HG03354 (cell line): ENCODE results near the gene LIN37.
A peak's percentile ranks its signal among the peaks of the same experiment; 100 is the strongest.

Source experiments
- ATAC-seq: cut with Tn5 transposase; IDR thresholded peaks from one replicate; pipeline ENCODE4 v1.9.1; 2021; ENCODE audit warnings: mild to moderate bottlenecking; ENCODE audit not compliant: unreplicated experiment, poor library complexity, severe bottlenecking

The LIN37 gene

DNA sequence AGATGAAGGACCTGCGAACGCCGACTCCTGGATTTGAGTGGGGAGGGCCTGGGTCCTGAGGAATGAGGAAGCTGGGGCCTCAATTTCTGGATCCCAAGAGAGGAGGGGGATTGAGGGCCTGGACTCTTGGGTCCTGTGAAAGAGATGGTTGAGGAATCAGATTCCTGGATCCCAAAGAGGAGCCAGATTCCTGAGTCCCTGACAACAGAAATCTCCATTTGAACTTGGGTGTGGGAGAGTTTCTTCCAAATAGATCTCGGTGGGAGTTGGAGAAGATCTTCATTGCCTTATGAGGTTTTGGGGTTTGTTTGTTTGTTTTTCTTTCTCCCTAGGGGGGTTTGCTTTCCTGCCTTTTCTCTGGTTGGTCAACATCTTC, 2.3 kb upstream of the LIN37 start:
- ATAC-seq: no peak

- ATAC-seq: no peak
Observed at GRCh38 chr19:35746531-35746930, 1.8 kb upstream of the LIN37 start.

DNA sequence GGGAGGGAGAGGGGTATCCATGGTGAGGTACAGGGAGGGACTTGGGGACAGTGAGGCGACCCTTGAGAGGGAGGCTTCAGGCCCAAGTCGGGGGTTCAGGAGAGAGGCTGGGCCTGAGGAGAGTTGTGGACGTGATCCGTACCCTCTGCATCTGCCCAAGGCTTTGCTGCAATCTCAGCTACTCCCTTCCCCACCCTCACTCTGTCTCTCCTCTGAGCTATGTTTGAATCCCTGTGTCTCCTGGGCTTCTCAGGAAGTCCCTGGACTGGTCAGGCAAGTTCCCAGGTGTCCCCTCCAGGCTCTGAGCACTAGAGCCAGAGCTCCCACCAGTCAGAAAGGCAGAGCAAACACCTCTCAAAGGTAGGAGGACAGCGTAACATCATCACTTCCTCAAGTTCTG, 1.8 kb downstream of the LIN37 start:
- no peak for ATAC-seq

- ATAC-seq: no peak
Observed at GRCh38 chr19:35751839-35752745, 3.7 kb downstream of the LIN37 start.

DNA sequence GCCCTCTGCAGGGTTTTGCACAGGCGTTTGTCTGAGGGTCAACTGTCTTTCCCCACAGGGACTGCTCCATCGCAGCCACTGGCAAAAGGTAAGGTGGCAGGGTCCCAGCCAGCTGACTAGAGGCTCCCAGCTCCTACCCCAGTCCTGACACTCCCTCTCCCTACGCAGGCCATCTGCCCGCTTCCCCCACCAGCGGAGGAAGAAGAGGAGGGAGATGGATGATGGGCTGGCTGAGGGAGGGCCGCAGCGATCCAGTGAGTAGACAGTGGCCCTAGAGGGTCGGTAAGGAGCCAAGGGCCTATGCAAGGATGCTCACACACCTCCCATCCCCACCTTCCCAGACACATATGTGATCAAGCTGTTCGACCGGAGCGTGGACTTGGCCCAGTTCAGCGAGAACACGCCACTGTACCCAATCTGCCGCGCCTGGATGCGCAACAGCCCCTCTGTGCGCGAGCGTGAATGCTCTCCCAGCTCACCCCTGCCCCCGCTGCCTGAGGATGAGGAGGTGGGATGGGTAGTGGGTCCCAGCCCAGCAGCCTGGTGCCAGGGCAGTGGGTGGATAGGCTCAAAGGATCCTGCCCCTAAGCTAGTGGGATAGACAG, 4.5 kb downstream of the LIN37 start:
- ATAC-seq: no peak

- ATAC-seq: no peak
Observed at GRCh38 chr19:35753634-35754369, 5.4 kb downstream of the LIN37 start.

DNA sequence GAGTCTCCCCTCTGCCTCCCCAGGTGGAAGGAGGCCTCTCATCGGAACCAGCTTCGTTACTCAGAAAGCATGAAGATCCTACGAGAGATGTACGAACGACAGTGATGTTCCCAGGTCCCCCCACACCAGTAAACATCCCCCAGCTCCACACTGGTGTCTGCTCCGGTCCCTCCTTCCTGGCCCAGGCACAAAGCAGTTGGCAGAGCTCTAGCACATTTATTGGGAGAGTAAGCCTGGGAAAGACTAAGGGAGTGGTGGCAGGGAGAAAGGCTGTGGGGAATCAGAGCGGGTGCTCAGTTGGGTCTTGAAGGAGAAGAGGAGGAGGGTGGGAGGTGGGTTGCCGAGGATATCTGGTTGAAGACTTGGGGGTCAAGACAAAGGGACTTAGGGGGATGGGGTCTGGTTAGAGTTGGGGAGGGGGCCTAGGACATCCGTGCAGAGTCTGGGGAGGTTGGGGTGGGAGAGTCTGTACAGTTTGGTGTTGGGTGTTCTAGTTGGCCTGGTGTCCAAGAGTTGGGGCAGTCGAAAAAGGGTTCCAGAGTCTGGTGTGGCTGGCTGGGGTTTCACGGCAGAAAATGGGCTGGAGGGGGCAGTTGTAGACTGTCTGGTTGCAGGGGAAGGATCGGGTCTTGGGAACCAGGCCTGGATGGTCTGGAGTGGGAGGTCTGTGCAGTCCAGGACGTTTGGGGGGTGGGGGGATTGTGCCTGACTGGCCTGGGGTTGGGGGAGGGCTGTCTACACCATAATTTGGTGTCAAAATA, 6.2 kb downstream of the LIN37 start:
- no peak for ATAC-seq

DNA sequence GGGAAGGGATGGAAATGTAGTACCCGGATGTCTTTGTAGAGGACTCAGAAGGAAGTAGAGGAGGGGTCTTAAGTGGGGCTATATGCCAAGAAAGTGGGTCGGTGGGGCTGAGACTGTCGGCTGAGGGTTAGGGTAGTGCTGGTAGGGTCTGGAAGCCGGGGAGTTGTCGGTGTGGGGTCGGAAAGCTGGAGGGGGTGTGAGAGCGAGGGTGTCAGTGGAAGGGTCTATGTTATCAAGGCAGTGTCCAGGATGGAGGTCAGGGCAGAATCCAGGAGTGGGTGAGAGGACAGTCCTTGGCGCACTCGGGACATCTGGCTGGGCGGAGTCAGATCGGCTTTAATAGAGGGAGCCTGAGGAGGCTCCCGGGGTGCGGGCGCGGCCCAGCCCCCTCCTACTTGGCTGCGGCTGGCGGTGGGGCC, 6.8 kb downstream of the LIN37 start:
- ATAC-seq: no peak

GRCh38 chr19:35755550-35756376, 7.4 kb downstream of the LIN37 start:
- no peak for ATAC-seq

- no peak for ATAC-seq
Observed at GRCh38 chr19:35756377-35757230, 8.2 kb downstream of the LIN37 start, which contains the start of gene HSPB6. TSS of gene HSPB6 (minus strand) at chr19:35757029. CDS start at chr19:35757008, 21 bp downstream.

DNA sequence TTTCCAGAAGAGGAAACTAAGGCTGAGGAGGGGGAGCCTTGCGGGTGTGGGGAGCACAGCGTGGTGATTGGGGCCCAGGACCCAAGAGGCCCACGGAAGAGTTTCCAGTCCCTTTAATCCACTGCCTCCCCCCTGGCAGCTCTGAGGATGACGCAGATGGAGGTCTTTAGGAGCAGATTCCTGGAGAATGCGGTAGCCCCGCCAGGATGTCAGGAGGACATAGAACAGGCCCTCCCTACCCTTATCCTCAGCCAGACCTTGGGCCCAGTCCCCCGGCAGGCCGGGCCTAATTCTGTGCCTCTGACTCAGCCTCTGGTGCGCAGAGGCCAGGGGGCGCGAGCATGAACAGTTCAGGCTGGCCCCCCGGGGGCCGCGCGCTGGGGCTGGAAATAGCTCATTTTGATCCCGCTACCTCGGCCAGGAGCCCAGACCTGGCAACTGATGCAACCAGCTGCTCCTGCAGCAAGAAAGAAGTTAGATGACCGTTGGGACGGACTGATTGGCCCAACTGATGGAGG, 8.9 kb downstream of the LIN37 start:
- ATAC-seq: peak; percentile 5

- peak; percentile 96 for ATAC-seq
Observed at GRCh38 chr19:35757749-35758608, 9.6 kb downstream of the LIN37 start, which contains the start of gene PROSER3. TSS of gene PROSER3 (plus strand) at chr19:35758176. CDS start at chr19:35758216, 40 bp downstream.

DNA sequence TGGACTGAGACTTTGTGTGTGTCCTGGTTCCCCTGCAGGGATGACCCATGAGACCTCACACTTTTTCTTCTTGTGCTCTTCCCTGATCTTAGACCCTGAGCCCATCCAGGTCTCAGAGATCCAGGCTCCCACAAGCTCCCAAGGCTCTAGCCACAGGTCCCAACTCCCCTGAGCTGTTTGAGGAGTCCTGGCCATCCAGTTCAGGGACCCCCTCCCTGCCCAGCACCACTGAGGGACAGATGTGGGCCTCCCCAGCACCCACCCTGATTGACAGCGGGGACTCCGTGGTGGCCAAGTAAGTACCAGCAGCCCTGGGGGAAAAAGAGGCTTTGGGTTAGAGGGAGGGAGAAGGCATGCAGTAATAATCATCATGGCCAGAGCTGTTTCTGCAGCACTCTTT, 11.3 kb downstream of the LIN37 start:
- no peak for ATAC-seq

DNA sequence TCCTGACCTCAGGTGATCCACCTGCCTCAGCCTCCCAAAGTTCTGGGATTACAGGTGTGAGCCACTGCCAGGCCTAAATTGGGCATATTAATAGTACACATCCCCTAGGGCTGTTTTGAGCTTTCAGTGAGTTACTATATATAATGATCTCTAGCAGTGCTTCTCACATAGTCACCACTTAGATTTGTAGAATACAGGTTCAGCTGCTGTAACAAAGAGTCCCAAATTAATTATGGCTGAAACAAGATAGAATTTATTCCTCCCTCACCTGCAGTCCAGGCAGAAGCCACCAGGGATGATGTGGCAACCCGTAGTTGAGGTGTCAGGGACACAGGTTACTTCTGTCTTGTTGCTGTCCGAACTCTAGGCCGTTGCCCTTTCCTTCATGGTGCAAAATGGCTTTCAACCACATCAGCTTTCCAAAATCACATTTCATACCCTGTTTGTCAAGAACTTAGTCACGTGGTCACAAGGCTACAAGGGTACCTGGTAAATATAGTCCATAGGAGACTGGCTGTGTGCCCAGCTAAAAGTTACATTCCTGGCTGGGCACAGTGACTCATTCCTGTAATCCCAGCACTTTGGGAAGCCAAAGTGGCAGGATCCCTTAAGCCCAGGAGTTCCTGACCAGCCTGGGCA, 12.5 kb downstream of the LIN37 start:
- ATAC-seq: no peak

DNA sequence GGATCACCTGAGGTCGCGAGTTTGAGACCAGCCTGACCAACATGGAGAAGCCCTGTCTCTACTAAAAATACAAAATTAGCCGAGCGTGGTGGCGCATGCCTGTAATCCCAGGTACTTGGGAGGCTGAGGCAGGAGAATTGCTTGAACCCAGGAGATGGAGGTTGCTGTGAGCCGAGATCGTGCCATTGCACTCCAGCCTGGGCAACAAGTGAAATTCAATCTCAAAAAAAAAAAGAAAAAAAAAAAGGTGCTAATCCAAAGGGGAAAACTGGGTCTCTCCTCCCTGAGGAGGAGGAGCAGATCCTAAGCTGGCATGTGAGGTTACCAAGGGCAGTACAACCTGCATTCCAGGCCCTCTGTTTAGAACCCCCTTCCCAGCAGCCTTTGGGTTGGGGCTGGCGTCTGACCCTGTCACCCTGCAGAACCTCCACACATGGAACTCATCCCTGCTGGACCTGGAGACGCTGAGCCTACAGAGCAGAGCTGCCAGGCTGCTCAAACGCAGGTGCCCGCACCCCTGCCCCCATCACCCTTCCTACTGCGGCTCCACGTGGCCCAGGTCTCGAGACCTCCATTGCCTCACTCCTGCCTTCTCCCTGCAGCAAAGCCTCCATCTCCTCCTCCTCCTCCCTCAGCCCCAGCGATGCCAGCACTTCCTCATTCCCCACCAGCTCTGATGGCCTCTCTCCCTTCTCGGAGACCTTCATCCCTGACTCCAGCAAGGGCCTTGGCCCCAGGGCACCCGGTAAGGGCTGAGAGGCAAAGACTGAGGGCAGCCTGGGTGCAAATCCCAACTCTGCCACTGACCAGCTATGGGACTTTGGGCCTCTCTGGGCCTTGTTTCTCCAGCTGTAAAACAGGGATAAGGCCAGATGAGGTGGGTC, 16.3 kb downstream of the LIN37 start:
- no peak for ATAC-seq
